HepG2 (cell line): ENCODE data around the gene SEC14L2. TPM values are rescaled to one million over a fixed set of nuclear protein-coding genes. Genes with fewer than 3 reads are reported as not detected.
A peak's percentile ranks its signal among the peaks of the same experiment; 100 is the strongest.

Source experiments
- CHD4 ChIP-seq: fragments of 200-600 bp; sonication (generic); IDR thresholded peaks from 2 replicates; pipeline ENCODE4 v1.7.0; 2017; ENCODE audit warnings: mild to moderate bottlenecking, low read length, borderline replicate concordance
- ETV5 ChIP-seq: IDR thresholded peaks from 2 replicates; pipeline ENCODE4 v1.6.1; 2018; ENCODE audit warnings: missing biosample characterization, missing genetic modification reagents, inconsistent platforms, borderline replicate concordance
- GPN1 ChIP-seq: sonication (generic); formaldehyde crosslinking; IDR thresholded peaks from 2 replicates; pipeline ENCODE4 v1.5.1; 2020; ENCODE audit warnings: missing genetic modification reagents, borderline replicate concordance
- KLF6 ChIP-seq: IDR thresholded peaks from 2 replicates; pipeline ENCODE4 v1.8.0; 2016; ENCODE audit warnings: missing biosample characterization, missing genetic modification reagents
- MED1 ChIP-seq: sonication (generic); formaldehyde crosslinking; IDR thresholded peaks from 2 replicates; pipeline ENCODE4 v1.4.0; 2020; ENCODE audit warnings: missing genetic modification reagents
- MXI1 ChIP-seq: IDR thresholded peaks from 3 replicates; pipeline ENCODE4 v1.6.1; 2012; ENCODE audit warnings: low read depth, low read length, inconsistent platforms, borderline replicate concordance
- RFX5 ChIP-seq: IDR thresholded peaks from 2 replicates; pipeline ENCODE4 v1.6.1; 2011; ENCODE audit warnings: low read depth, low read length, improper control_type of control experiment
- ZKSCAN5 ChIP-seq: sonication (generic); formaldehyde crosslinking; IDR thresholded peaks from 2 replicates; pipeline ENCODE4 v1.5.1; 2020; ENCODE audit warnings: mild to moderate bottlenecking, missing genetic modification reagents
- ZNF558 ChIP-seq: sonication (generic); formaldehyde crosslinking; IDR thresholded peaks from 2 replicates; pipeline ENCODE4 v1.9.0; 2022; ENCODE audit warnings: mild to moderate bottlenecking, missing genetic modification reagents, borderline replicate concordance
- polyA plus RNA-seq, 8 experiments: library from polyadenylated mRNA; depleted of rRNA in 3 of 8; stranded (reverse) in 7 of 8; unstranded in 1 of 8; fragments of >200 nt; fragmentation: Illumina TruSeq in 4 of 8; extraction: Trizol in 4 of 8; gene quantifications; 2 replicates each; pipeline versions ENCODE4 v1.2.1 to v1.2.3, GENCODE V29; 2011 to 2016; ENCODE audit warnings: low read depth in 4 of 8, missing spikeins in 1 of 8, mixed read lengths in 1 of 8; ENCODE audit not compliant: insufficient read depth in 1 of 8
- total RNA-seq, 5 experiments: library from RNA; depleted of rRNA; stranded (reverse); fragments of >200 nt; fragmentation: Illumina TruSeq; extraction: Trizol; gene quantifications; 2 replicates each; pipeline ENCODE4 v1.2.3, GENCODE V29; 2016; ENCODE audit warnings: low read depth in 1 of 5
- TF ChIP-seq, protein P1 (sequence below): sonication (generic); formaldehyde crosslinking; IDR thresholded peaks from 2 replicates; pipeline ENCODE4 v1.5.1; 2020; ENCODE audit warnings: mild to moderate bottlenecking, missing genetic modification reagents, moderate library complexity
- TF ChIP-seq, protein P2 (sequence below): sonication (generic); formaldehyde crosslinking; IDR thresholded peaks from 2 replicates; pipeline ENCODE4 v1.4.0; 2020; ENCODE audit warnings: missing genetic modification reagents
- TF ChIP-seq, protein P3 (sequence below): sonication (generic); formaldehyde crosslinking; IDR thresholded peaks from 2 replicates; pipeline ENCODE4; 2020; ENCODE audit warnings: missing genetic modification reagents, mild to moderate bottlenecking, borderline replicate concordance
- TF ChIP-seq, protein P4 (sequence below): sonication (generic); formaldehyde crosslinking; IDR thresholded peaks from 2 replicates; pipeline ENCODE4 v1.4.0; 2020; ENCODE audit warnings: mild to moderate bottlenecking, missing genetic modification reagents
- TF ChIP-seq, protein P5 (sequence below): sonication (generic); formaldehyde crosslinking; IDR thresholded peaks from 2 replicates; pipeline ENCODE4 v1.4.0; 2020; ENCODE audit warnings: mild to moderate bottlenecking, missing genetic modification reagents, borderline replicate concordance

The SEC14L2 gene
- total and polyA plus RNA-seq, 2 of the 13 experiments (the other 11 are each of a cell fraction or from before 2014, with no cell fraction given) = 4.1 to 5.1 TPM

DNA sequence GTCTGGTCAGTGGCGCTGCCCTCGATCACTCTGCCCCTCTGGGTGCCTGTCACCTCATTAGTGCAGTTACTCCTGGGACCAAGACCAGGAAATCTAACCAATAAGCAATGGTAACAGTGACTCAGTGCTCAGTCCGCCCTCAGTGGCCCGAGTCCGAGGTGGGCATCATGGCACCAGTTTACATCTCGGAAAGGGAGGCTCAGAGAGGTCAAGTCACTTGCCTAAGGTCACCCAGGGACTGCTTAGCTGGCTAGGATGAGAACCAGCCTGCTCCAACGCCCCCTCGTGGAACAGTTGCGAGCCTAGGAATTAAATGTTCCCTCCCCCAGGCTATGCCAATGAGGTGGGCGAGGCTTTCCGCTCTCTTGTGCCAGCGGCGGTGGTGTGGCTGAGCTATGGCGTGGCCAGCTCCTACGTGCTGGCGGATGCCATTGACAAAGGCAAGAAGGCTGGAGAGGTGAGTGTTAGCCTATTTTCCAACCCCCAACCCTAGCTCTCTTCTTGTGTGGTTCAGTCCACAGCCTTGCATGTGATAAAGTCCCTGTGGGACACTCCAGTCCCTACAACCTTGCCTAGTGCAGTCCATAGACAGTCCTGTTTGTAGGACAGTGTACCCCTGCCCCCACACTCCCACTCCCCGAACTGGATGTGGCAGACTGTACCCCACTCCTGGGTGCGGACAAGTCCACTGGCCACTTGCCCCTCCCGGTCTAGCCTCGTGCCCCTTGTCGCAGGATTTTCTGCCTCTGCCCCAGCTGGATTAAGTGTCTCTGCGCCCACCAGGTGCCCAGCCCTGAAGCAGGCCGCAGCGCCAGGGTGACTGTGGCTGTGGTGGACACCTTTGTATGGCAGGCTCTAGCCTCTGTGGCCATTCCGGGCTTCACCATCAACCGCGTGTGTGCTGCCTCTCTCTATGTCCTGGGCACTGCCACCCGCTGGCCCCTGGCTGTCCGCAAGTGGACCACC is 29.9 kb downstream of the SEC14L2 start (continued):
- TF ChIP-seq, protein P1, sequence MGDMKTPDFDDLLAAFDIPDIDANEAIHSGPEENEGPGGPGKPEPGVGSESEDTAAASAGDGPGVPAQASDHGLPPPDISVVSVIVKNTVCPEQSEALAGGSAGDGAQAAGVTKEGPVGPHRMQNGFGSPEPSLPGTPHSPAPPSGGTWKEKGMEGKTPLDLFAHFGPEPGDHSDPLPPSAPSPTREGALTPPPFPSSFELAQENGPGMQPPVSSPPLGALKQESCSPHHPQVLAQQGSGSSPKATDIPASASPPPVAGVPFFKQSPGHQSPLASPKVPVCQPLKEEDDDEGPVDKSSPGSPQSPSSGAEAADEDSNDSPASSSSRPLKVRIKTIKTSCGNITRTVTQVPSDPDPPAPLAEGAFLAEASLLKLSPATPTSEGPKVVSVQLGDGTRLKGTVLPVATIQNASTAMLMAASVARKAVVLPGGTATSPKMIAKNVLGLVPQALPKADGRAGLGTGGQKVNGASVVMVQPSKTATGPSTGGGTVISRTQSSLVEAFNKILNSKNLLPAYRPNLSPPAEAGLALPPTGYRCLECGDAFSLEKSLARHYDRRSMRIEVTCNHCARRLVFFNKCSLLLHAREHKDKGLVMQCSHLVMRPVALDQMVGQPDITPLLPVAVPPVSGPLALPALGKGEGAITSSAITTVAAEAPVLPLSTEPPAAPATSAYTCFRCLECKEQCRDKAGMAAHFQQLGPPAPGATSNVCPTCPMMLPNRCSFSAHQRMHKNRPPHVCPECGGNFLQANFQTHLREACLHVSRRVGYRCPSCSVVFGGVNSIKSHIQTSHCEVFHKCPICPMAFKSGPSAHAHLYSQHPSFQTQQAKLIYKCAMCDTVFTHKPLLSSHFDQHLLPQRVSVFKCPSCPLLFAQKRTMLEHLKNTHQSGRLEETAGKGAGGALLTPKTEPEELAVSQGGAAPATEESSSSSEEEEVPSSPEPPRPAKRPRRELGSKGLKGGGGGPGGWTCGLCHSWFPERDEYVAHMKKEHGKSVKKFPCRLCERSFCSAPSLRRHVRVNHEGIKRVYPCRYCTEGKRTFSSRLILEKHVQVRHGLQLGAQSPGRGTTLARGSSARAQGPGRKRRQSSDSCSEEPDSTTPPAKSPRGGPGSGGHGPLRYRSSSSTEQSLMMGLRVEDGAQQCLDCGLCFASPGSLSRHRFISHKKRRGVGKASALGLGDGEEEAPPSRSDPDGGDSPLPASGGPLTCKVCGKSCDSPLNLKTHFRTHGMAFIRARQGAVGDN (CRISPR knock-in tag) = no peak; the same call in 1 of the 2 replicates
- TF ChIP-seq CHD4 = no peak
- TF ChIP-seq ETV5 (CRISPR knock-in tag) = no peak
- TF ChIP-seq KLF6 (CRISPR knock-in tag) = no peak
- no peak; the same call in 2 of the 3 replicates for TF ChIP-seq MXI1
- no peak for TF ChIP-seq ZNF558 (CRISPR knock-in tag)
- TF ChIP-seq, protein P2, sequence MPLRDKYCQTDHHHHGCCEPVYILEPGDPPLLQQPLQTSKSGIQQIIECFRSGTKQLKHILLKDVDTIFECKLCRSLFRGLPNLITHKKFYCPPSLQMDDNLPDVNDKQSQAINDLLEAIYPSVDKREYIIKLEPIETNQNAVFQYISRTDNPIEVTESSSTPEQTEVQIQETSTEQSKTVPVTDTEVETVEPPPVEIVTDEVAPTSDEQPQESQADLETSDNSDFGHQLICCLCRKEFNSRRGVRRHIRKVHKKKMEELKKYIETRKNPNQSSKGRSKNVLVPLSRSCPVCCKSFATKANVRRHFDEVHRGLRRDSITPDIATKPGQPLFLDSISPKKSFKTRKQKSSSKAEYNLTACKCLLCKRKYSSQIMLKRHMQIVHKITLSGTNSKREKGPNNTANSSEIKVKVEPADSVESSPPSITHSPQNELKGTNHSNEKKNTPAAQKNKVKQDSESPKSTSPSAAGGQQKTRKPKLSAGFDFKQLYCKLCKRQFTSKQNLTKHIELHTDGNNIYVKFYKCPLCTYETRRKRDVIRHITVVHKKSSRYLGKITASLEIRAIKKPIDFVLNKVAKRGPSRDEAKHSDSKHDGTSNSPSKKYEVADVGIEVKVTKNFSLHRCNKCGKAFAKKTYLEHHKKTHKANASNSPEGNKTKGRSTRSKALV (CRISPR knock-in tag) = no peak
- TF ChIP-seq ZKSCAN5 = no peak
- TF ChIP-seq MED1 (CRISPR knock-in tag) = peak; percentile 31; the same call in 1 of the 2 replicates
- TF ChIP-seq, protein P3, sequence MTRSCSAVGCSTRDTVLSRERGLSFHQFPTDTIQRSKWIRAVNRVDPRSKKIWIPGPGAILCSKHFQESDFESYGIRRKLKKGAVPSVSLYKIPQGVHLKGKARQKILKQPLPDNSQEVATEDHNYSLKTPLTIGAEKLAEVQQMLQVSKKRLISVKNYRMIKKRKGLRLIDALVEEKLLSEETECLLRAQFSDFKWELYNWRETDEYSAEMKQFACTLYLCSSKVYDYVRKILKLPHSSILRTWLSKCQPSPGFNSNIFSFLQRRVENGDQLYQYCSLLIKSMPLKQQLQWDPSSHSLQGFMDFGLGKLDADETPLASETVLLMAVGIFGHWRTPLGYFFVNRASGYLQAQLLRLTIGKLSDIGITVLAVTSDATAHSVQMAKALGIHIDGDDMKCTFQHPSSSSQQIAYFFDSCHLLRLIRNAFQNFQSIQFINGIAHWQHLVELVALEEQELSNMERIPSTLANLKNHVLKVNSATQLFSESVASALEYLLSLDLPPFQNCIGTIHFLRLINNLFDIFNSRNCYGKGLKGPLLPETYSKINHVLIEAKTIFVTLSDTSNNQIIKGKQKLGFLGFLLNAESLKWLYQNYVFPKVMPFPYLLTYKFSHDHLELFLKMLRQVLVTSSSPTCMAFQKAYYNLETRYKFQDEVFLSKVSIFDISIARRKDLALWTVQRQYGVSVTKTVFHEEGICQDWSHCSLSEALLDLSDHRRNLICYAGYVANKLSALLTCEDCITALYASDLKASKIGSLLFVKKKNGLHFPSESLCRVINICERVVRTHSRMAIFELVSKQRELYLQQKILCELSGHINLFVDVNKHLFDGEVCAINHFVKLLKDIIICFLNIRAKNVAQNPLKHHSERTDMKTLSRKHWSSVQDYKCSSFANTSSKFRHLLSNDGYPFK (CRISPR knock-in tag) = no peak
- TF ChIP-seq RFX5 = no peak
- TF ChIP-seq, protein P4, sequence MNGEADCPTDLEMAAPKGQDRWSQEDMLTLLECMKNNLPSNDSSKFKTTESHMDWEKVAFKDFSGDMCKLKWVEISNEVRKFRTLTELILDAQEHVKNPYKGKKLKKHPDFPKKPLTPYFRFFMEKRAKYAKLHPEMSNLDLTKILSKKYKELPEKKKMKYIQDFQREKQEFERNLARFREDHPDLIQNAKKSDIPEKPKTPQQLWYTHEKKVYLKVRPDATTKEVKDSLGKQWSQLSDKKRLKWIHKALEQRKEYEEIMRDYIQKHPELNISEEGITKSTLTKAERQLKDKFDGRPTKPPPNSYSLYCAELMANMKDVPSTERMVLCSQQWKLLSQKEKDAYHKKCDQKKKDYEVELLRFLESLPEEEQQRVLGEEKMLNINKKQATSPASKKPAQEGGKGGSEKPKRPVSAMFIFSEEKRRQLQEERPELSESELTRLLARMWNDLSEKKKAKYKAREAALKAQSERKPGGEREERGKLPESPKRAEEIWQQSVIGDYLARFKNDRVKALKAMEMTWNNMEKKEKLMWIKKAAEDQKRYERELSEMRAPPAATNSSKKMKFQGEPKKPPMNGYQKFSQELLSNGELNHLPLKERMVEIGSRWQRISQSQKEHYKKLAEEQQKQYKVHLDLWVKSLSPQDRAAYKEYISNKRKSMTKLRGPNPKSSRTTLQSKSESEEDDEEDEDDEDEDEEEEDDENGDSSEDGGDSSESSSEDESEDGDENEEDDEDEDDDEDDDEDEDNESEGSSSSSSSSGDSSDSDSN (CRISPR knock-in tag) = peak; percentile 8; the same call in 1 of the 2 replicates
- TF ChIP-seq, protein P5, sequence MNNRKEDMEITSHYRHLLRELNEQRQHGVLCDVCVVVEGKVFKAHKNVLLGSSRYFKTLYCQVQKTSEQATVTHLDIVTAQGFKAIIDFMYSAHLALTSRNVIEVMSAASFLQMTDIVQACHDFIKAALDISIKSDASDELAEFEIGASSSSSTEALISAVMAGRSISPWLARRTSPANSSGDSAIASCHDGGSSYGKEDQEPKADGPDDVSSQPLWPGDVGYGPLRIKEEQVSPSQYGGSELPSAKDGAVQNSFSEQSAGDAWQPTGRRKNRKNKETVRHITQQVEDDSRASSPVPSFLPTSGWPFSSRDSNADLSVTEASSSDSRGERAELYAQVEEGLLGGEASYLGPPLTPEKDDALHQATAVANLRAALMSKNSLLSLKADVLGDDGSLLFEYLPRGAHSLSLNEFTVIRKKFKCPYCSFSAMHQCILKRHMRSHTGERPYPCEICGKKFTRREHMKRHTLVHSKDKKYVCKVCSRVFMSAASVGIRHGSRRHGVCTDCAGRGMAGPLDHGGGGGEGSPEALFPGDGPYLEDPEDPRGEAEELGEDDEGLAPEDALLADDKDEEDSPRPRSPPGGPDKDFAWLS (CRISPR knock-in tag) = no peak
- TF ChIP-seq GPN1 (CRISPR knock-in tag) = no peak
